Germinal center (tissue), 1 donor: ENCODE results near the gene SYNPO.

ENCODE experiments used
- DNase-seq: peaks from one replicate; pipeline ENCODE4 v3.0.0; 2012; ENCODE audit warnings: mixed read lengths, low spot score

The SYNPO gene

GRCh38 chr5:150658699-150659265 lies 18.3 kb downstream of the SYNPO start:
- DNase-seq: no peak

GRCh38 chr5:150659360-150660107 lies 19.1 kb downstream of the SYNPO start:
- no peak for DNase-seq

GRCh38 chr5:150660108-150660831 lies 19.8 kb downstream of the SYNPO start:
- DNase-seq: no peak

- no peak for DNase-seq
Measured at GRCh38 chr5:150661086-150661485, 20.6 kb downstream of the SYNPO start, which contains the start of gene MYOZ3. MYOZ3 (plus strand) TSS chr5:150661251; CDS start chr5:150662942, 1,691 bp downstream.

- no peak for DNase-seq
Measured at GRCh38 chr5:150661821-150662596, 21.5 kb downstream of the SYNPO start.

GRCh38 chr5:150662731-150663516 lies 22.5 kb downstream of the SYNPO start:
- no peak for DNase-seq

GRCh38 chr5:150663936-150664335 lies 23.5 kb downstream of the SYNPO start:
- no peak for DNase-seq

- DNase-seq: no peak
Measured at GRCh38 chr5:150665044-150665443, 24.6 kb downstream of the SYNPO start.

- DNase-seq: no peak
Measured at GRCh38 chr5:150670275-150670947, 30.0 kb downstream of the SYNPO start.

- no peak for DNase-seq
Measured at GRCh38 chr5:150670948-150671310, 30.5 kb downstream of the SYNPO start.

GRCh38 chr5:150671509-150672236 lies 31.2 kb downstream of the SYNPO start:
- DNase-seq: no peak

- DNase-seq: no peak
Measured at GRCh38 chr5:150672237-150672883, 31.9 kb downstream of the SYNPO start.

GRCh38 chr5:150672884-150673275 lies 32.4 kb downstream of the SYNPO start:
- DNase-seq: no peak

GRCh38 chr5:150674341-150674821 lies 33.9 kb downstream of the SYNPO start:
- no peak for DNase-seq

- DNase-seq: no peak
Measured at GRCh38 chr5:150675069-150675468, 34.6 kb downstream of the SYNPO start.

GRCh38 chr5:150676578-150676977 lies 36.1 kb downstream of the SYNPO start:
- DNase-seq: no peak

GRCh38 chr5:150689120-150689519 lies 48.7 kb downstream of the SYNPO start:
- no peak for DNase-seq

- DNase-seq: no peak
Measured at GRCh38 chr5:150690760-150691159, 50.3 kb downstream of the SYNPO start.

- no peak for DNase-seq
Measured at GRCh38 chr5:150692276-150692675, 51.8 kb downstream of the SYNPO start.

- no peak for DNase-seq
Measured at GRCh38 chr5:150694612-150695011, 54.2 kb downstream of the SYNPO start.
